ENCODE data around the gene SHH. TPM values are rescaled to one million over a fixed set of nuclear protein-coding genes. Genes with fewer than 3 reads are reported as not detected.

The SHH gene
- total and polyA plus RNA-seq, 2 of the 13 experiments (the other 11 are each of a cell fraction or from before 2014, with no cell fraction given) = 1.9 to 3.4 TPM

DNA sequence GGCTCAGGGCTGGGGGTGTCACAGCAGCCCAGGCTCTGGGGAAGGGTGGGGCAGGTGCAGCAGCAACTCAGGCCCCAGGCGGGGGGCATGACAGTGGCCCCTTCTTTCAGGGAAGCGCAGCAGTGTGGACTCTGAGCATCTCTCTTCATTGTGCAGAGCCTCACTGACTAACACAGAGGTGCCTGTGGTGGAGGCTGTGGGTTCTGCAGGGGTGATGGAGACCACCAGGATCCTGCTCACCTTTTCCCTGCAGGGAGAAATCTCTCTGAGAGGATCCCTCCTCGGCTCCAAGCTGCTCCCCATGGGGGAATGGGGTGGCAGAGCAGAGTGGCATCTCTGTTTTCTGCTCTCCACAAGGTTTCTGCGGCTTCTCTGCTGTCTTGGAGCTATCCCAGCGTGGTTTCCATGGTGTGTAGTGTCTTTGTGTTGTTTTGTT is 37.8 kb upstream of the SHH start:
- no peak overlapping the region for H2AFZ ChIP-seq (ENCODE audit: low read length)
- H3K27me3 ChIP-seq (ENCODE audit: control insufficient read depth in 1 of 2, insufficient read depth in 2 of 2, low read length in 2 of 2) = peaks cover 6 to 61% of the 10 kb centered on the region in 2 experiments; a peak in 4 of 5 replicates
- H3K79me2 ChIP-seq (ENCODE audit: insufficient read depth, low read length) = no peaks in the 10 kb centered on the region
- no peaks in the 10 kb centered on the region for H3K4me1 ChIP-seq (ENCODE audit: insufficient read depth, low read length)
- FAIRE-seq (no peak), ATAC-seq (no peak), DNase-seq (ENCODE audit: low spot score) (no peak)
- 50% methylated on average over 1 of the region's 5 CpGs for WGBS (ENCODE audit: low lambda C conversion rate)
- no peaks in the 10 kb centered on the region for H3K36me3 ChIP-seq (replicated peaks in 1 of 2; ENCODE audit: control insufficient read depth in 1 of 2, insufficient read depth in 2 of 2, low read length in 2 of 2)
- no peaks in the 10 kb centered on the region for H3K9me3 ChIP-seq (ENCODE audit: low read length)
- intact Hi-C loops (cut with micrococcal nuclease; ENCODE audit: unreplicated experiment) = no loop called here
- no peak overlapping the region for H3K4me2 ChIP-seq (ENCODE audit: low read depth, low read length)
- no peak for TF ChIP-seq KLF13 (CRISPR knock-in tag; IDR thresholded peaks at IDR 0.05)
- TF ChIP-seq ZIK1 (CRISPR knock-in tag; IDR thresholded peaks at IDR 0.05; ENCODE audit: borderline replicate concordance, low read depth) = no peak
- no peak for TF ChIP-seq ZNF180 (CRISPR knock-in tag; IDR thresholded peaks at IDR 0.05; ENCODE audit: borderline replicate concordance, low read depth)
- TF ChIP-seq, protein P1, sequence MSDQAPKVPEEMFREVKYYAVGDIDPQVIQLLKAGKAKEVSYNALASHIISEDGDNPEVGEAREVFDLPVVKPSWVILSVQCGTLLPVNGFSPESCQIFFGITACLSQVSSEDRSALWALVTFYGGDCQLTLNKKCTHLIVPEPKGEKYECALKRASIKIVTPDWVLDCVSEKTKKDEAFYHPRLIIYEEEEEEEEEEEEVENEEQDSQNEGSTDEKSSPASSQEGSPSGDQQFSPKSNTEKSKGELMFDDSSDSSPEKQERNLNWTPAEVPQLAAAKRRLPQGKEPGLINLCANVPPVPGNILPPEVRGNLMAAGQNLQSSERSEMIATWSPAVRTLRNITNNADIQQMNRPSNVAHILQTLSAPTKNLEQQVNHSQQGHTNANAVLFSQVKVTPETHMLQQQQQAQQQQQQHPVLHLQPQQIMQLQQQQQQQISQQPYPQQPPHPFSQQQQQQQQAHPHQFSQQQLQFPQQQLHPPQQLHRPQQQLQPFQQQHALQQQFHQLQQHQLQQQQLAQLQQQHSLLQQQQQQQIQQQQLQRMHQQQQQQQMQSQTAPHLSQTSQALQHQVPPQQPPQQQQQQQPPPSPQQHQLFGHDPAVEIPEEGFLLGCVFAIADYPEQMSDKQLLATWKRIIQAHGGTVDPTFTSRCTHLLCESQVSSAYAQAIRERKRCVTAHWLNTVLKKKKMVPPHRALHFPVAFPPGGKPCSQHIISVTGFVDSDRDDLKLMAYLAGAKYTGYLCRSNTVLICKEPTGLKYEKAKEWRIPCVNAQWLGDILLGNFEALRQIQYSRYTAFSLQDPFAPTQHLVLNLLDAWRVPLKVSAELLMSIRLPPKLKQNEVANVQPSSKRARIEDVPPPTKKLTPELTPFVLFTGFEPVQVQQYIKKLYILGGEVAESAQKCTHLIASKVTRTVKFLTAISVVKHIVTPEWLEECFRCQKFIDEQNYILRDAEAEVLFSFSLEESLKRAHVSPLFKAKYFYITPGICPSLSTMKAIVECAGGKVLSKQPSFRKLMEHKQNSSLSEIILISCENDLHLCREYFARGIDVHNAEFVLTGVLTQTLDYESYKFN (CRISPR knock-in tag; conservative IDR thresholded peaks at IDR 0.05) = no peak
- TF ChIP-seq, protein P2, sequence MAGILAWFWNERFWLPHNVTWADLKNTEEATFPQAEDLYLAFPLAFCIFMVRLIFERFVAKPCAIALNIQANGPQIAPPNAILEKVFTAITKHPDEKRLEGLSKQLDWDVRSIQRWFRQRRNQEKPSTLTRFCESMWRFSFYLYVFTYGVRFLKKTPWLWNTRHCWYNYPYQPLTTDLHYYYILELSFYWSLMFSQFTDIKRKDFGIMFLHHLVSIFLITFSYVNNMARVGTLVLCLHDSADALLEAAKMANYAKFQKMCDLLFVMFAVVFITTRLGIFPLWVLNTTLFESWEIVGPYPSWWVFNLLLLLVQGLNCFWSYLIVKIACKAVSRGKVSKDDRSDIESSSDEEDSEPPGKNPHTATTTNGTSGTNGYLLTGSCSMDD (CRISPR knock-in tag; IDR thresholded peaks at IDR 0.05) = no peak
- TF ChIP-seq ZBTB8A (CRISPR knock-in tag; IDR thresholded peaks at IDR 0.05; ENCODE audit: borderline replicate concordance, low read depth) = no peak
- no peak for TF ChIP-seq ZNF432 (CRISPR knock-in tag; IDR thresholded peaks at IDR 0.05; ENCODE audit: borderline replicate concordance)
- TF ChIP-seq BCL6 (CRISPR knock-in tag; IDR thresholded peaks at IDR 0.05) = no peak
- TF ChIP-seq ARNTL (CRISPR knock-in tag; IDR thresholded peaks at IDR 0.05) = no peak
- TF ChIP-seq, protein P3, sequence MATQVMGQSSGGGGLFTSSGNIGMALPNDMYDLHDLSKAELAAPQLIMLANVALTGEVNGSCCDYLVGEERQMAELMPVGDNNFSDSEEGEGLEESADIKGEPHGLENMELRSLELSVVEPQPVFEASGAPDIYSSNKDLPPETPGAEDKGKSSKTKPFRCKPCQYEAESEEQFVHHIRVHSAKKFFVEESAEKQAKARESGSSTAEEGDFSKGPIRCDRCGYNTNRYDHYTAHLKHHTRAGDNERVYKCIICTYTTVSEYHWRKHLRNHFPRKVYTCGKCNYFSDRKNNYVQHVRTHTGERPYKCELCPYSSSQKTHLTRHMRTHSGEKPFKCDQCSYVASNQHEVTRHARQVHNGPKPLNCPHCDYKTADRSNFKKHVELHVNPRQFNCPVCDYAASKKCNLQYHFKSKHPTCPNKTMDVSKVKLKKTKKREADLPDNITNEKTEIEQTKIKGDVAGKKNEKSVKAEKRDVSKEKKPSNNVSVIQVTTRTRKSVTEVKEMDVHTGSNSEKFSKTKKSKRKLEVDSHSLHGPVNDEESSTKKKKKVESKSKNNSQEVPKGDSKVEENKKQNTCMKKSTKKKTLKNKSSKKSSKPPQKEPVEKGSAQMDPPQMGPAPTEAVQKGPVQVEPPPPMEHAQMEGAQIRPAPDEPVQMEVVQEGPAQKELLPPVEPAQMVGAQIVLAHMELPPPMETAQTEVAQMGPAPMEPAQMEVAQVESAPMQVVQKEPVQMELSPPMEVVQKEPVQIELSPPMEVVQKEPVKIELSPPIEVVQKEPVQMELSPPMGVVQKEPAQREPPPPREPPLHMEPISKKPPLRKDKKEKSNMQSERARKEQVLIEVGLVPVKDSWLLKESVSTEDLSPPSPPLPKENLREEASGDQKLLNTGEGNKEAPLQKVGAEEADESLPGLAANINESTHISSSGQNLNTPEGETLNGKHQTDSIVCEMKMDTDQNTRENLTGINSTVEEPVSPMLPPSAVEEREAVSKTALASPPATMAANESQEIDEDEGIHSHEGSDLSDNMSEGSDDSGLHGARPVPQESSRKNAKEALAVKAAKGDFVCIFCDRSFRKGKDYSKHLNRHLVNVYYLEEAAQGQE (IDR thresholded peaks at IDR 0.05; ENCODE audit: borderline replicate concordance in 1 of 2, low read depth in 1 of 2, low read length in 2 of 2) = no peak
- TF ChIP-seq, protein P4, sequence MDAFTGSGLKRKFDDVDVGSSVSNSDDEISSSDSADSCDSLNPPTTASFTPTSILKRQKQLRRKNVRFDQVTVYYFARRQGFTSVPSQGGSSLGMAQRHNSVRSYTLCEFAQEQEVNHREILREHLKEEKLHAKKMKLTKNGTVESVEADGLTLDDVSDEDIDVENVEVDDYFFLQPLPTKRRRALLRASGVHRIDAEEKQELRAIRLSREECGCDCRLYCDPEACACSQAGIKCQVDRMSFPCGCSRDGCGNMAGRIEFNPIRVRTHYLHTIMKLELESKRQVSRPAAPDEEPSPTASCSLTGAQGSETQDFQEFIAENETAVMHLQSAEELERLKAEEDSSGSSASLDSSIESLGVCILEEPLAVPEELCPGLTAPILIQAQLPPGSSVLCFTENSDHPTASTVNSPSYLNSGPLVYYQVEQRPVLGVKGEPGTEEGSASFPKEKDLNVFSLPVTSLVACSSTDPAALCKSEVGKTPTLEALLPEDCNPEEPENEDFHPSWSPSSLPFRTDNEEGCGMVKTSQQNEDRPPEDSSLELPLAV (CRISPR knock-in tag; conservative IDR thresholded peaks at IDR 0.05; ENCODE audit: low read depth) = no peak
- no peak for TF ChIP-seq JDP2 (CRISPR knock-in tag; IDR thresholded peaks at IDR 0.05; ENCODE audit: borderline replicate concordance)
- H3K27ac ChIP-seq (ENCODE audit: extremely low read length, insufficient read depth, low read length) = no peak overlapping the region
- H3K4me3 ChIP-seq (replicated peaks in 1 of 3; ENCODE audit: insufficient read depth in 1 of 3, low read depth in 2 of 3, low read length in 3 of 3) = no peak overlapping the region
- H3K9ac ChIP-seq (ENCODE audit: insufficient read depth, low read depth, low read length) = no peak overlapping the region
- BruUV-seq (replicated peaks) = no TSS peak
- H4K20me1 ChIP-seq (ENCODE audit: insufficient read depth, low read length) = no peaks in the 10 kb centered on the region
- in situ Hi-C loops (cut with HindIII; ENCODE audit: extremely low pct_ligation_motif_present, low pct_unique_long_range_greater_than_20kb) = no loop called here
- POLR2A ChIA-PET = no interaction called here
- CTCF ChIA-PET (ENCODE audit: low intra/inter-chr PET ratio, low total read pairs) = no interaction called here

Measured in HepG2 (cell line).